GM23338 (cell line): ENCODE data around the gene CGGBP1.

Experiments used
- CREB1 ChIP-seq: fragments of 250-450 bp; sonication (Bioruptor Pico); IDR thresholded peaks from 2 replicates; pipeline ENCODE4 v1.5.0; 2020; ENCODE audit warnings: low read depth, mild to moderate bottlenecking, moderate library complexity
- CTCF ChIP-seq, 2 experiments: fragments of 200-600 bp in 1 of 2; sonication (generic) in 1 of 2; conservative IDR thresholded peaks; 2 replicates each; pipeline versions ENCODE4 v1.5.1 to v1.6.1; 2016 to 2017; ENCODE audit warnings: antibody characterized with exemption in 2 of 2, low read depth in 2 of 2, mild to moderate bottlenecking in 2 of 2, moderate library complexity in 1 of 2
- ETS1 ChIP-seq: IDR thresholded peaks from 2 replicates; pipeline ENCODE4 v1.6.1; 2016; ENCODE audit warnings: antibody characterized with exemption
- EZH2 ChIP-seq: fragments of 200-600 bp; sonication (generic); IDR thresholded peaks from one replicate; pipeline ENCODE4 v1.8.0; 2017; ENCODE audit warnings: antibody characterized with exemption, mild to moderate bottlenecking, low read depth; ENCODE audit not compliant: unreplicated experiment
- EZH2phosphoT487 ChIP-seq: fragments of 200-600 bp; sonication (generic); IDR thresholded peaks from one replicate; pipeline ENCODE4 v1.8.1; 2018; ENCODE audit warnings: antibody characterized with exemption; ENCODE audit not compliant: unreplicated experiment
- JUNB ChIP-seq: IDR thresholded peaks from one replicate; pipeline ENCODE4 v1.6.1; 2016; ENCODE audit warnings: antibody characterized with exemption; ENCODE audit not compliant: unreplicated experiment
- NANOG ChIP-seq: IDR thresholded peaks from 2 replicates; pipeline ENCODE4 v1.6.1; 2016; ENCODE audit warnings: antibody characterized with exemption, borderline replicate concordance
- POLR2AphosphoS5 ChIP-seq: IDR thresholded peaks from 2 replicates; pipeline ENCODE4 v1.6.1; 2016; ENCODE audit warnings: antibody characterized with exemption, low read depth
- REST ChIP-seq: IDR thresholded peaks from one replicate; pipeline ENCODE4 v1.6.1; 2018; ENCODE audit warnings: antibody characterized with exemption; ENCODE audit not compliant: unreplicated experiment
- STAT1 ChIP-seq: IDR thresholded peaks from one replicate; pipeline ENCODE4 v1.6.1; 2016; ENCODE audit warnings: antibody characterized with exemption; ENCODE audit not compliant: unreplicated experiment
- ZNF331 ChIP-seq: fragments of 250-450 bp; sonication (Bioruptor Pico); IDR thresholded peaks from 2 replicates; pipeline ENCODE4 v1.5.0; 2020; ENCODE audit warnings: low read depth, mild to moderate bottlenecking, moderate library complexity

DNA sequence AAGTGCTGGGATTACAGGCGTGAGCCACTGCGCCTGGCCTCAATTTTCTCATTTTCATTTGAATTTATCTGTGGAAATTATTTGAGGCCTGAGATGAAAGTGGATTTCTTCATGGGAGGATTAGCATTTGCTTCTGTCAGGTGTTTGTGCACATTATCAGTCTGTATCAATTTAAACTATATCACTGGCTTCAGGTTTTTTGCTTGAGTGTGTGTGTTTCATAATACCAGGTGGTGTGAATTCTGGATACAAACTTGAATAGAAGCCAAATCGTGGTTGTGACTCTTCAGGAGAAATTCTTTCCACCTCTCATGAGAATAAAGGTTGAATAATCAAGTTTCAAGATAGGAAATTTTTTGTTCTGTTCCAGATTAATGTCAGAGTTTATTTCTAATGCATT lies 56.4 kb downstream of the CGGBP1 start:
- TF ChIP-seq CTCF (conservative IDR thresholded peaks at IDR 0.05; ENCODE audit: low read depth in 2 of 2): no peak
- TF ChIP-seq JUNB: no peak
- TF ChIP-seq POLR2AphosphoS5: no peak
- TF ChIP-seq EZH2: no peak
- TF ChIP-seq STAT1: no peak
- no peak for TF ChIP-seq EZH2phosphoT487
- TF ChIP-seq CREB1 (CRISPR knock-in tag): no peak
- TF ChIP-seq NANOG: no peak
- TF ChIP-seq REST: no peak
- no peak for TF ChIP-seq ZNF331
- no peak for TF ChIP-seq ETS1
